GM12873 (cell line): ENCODE data around the gene PKDREJ.

Source experiments
- TF ChIP-seq, protein P1 (sequence below): IDR thresholded peaks from 2 replicates; pipeline ENCODE4 v1.5.1; 2012; ENCODE audit warnings: low read depth, mild to moderate bottlenecking, moderate library complexity, low read length, control low read depth; ENCODE audit not compliant: insufficient read depth; ENCODE audit errors: missing control alignments

The PKDREJ gene

DNA sequence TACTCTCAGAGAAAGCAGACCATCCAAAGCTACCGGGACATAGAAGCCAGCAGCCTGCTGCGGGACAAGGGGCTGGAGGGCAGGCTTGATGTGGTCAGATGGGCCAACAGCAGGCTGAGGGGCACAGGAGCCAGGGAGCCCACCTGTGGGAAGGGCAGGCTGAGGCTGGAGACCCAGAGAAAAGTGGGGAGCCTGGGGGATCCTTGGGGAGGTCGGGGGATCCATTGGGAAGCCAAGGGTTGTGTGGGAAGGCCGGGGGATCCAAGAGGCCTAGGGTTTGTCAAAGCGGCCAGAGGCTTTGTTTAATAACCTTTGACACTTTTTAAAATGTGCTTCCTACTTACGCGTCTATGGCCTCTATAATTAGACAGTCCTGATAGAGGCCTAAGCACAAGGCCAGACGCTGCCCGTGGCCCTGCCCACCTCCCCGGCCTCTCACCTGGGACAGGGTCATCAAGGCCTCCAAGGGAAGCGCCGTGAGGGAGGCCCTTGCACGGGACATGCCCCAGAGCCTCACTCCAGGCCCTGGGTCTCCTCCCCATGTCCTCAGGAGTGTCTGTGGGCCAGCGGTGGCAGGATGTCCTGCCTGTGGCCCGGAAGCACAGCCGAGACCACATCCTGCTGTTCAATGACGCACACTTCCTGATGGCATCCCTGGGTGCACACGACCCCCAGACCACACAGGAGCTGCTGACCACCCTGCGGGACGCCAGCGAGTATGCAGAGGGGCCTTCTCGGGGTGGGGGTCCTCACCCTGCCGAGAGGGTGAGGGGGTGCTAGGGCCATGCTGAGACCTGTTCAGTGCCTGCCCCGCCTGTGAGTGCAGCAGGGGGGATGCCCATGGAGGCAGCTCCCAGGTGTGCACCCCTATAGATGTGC, 25.0 kb upstream of the PKDREJ start:
- TF ChIP-seq, protein P1, sequence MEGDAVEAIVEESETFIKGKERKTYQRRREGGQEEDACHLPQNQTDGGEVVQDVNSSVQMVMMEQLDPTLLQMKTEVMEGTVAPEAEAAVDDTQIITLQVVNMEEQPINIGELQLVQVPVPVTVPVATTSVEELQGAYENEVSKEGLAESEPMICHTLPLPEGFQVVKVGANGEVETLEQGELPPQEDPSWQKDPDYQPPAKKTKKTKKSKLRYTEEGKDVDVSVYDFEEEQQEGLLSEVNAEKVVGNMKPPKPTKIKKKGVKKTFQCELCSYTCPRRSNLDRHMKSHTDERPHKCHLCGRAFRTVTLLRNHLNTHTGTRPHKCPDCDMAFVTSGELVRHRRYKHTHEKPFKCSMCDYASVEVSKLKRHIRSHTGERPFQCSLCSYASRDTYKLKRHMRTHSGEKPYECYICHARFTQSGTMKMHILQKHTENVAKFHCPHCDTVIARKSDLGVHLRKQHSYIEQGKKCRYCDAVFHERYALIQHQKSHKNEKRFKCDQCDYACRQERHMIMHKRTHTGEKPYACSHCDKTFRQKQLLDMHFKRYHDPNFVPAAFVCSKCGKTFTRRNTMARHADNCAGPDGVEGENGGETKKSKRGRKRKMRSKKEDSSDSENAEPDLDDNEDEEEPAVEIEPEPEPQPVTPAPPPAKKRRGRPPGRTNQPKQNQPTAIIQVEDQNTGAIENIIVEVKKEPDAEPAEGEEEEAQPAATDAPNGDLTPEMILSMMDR, result no peak

DNA sequence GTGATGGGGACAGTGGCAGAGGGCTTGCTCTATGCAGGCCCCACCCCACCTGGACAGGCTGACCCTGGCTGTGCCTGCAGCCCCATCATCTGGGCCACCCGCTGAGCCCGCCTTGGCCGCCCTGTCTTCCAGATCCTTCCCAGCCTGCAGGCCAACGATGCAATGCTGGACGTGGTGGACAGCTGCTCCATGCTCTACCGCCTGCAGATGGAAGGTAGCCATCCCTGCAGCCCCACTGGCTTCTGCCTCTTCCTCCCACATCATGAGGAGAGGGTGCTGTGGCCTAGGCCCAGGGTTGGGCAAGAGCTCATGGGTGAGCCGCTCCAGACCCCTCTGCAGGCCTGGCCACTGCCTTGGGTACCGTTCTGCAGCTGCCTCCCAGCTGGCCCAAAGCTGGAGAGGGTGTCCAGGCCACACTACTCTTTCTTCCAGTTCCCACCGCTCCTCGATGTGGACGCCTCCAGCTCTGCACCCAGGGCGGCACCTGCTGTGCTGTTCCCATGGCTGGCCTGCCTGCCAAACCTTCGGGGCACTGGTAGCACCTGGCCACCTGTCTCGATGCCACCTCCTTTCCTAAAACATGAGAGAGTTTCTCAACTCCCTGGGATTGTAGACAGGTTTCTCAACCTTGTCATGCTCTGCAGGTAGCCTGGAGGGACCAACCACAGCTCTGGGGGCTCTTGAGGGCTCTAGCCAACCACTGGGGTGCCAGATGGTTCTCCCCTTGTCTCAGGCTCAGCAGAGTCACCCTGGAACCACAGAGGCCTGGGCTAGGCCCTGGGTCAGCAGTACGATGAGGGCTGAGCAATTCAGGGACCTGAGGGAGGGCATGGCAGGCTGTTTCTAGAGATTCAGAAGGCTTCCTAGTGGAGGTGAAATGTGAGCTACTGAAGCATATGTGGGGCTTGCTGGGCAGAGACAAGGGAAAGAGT, 24.1 kb upstream of the PKDREJ start:
- TF ChIP-seq, protein P1, result no peak

DNA sequence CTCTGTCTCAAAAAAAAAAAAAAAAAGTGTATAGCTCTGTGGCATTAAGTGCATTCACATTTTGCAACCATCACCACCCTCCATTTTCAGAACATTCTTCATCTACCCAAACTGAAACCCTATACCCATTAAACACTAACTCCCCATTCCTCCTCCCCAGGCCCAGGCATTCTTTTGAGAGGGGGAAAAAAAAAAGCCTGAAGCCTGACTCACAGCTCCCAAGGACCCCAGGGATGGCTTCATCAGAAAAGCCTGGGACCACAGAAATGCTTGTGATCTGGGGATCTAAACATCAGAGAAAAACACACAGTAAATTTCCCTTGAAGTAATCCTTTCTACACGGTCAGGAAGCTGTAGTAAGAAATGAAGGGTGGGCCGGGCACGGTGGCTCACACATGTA, 22.9 kb upstream of the PKDREJ start:
- TF ChIP-seq, protein P1, result no peak

DNA sequence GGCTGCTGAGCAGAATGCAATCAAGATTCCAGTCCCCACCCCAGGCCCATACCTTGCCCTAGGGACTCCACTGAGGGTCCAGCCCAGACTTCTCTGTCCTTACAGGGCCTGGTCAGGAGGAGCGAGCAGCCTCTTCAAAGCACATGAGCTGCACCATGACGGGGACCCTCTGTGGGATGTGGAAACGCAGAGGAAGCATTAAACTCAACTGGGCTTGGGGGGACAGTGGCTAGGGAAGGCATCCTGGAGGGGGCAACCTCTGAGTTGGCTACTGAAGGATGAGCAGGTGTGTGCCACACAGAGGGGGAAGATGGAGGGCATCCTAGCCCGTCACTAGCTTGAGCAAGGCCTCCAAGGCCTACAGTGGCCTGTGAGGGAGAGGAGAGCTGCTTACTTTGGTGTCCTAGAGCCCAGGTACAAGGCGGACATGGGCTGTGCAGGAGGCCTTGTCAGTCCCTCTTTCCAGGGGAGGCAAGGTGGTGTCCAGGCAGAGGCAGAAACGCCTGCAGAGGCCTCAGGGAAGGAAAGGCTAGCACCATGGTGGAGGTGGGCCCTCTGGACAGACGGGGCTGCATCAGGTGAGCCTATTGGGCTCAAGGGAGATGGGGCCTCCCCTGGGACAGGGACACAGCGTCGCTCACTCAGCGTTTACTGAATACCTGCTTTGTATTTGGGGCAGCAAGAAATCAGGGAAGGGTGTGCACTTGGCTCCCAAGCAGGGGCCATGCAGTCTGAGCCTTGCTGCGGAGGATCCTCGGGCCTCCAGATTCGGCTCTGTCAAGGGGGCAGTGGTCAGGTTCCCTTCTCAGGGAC, 18.9 kb upstream of the PKDREJ start:
- TF ChIP-seq, protein P1, result no peak

DNA sequence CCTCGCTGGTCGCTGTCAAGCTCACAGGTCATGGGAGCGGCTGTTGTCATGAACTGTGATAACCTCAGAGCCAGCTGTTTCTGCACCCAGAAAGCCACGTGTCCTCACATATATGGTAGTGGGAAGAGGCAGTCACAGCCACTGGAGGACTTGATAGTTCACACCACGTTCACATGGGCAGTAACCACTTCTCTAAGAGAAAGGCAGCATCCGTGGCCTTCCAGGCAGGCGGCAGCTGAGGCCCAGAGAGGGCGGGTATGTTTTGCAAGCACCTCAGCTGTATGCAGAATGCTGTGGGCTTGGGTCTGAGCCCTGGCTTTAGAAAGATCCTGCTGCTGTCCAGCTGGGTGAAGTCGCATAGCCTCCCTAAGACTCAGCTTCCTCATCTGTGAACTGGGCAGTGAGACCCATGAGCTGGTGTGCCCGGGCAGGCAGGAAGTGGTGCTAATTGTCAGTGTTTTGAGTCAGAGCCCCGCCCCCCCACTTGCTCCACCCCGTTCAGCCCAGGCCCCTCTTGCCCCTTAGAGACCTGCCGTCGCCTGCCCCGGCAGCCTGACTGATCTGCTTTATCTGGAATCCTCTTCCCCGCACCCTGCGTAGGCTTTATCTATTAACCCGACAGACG, 18.0 kb upstream of the PKDREJ start:
- TF ChIP-seq, protein P1, result no peak

DNA sequence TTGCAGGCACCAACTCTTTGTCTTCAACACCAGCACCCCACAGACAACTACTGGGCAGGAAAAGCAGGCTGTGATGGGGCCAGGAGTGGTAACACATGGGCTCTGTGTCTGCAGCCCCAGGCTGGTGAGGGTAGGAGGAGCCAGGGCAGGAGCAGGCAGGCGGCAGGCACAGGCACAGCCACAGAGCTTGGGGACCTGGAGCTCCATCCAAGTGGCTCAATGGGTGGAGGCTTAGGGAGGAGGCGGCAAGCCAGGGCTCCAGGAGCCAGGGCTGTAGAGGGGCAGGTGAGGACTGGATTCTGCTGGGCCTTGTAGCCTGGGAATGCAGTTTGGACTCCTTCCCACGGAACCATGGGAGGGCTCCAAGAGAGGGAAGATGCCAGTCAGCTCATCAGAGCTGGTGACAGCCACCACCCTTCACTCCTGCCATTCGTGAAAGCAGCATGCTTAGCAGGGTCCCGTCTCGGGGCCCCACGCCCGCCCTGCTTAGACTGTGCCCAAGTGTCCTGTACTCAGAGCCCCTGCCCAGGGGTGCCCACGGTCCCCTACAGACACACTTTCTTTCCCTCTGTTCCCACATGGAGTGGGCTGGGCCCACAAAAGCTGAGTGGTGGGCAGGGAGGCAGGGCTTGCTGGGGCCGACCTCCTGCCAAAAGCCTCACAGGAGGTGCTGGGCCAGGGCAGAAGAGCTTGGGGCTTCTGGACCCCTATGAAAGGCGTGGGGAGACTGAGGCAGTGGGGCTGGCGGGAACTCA, 17.1 kb upstream of the PKDREJ start:
- TF ChIP-seq, protein P1, result no peak
